IPS-20b (cell line): ENCODE data around the gene CTNNA2.

Experiments used
- H3K27ac ChIP-seq: one replicate; pipeline ENCODE4 v1.5.1; 2013; ENCODE audit warnings: low read length
- H3K27me3 ChIP-seq: 2 replicates; pipeline ENCODE4 v1.6.1; 2013; ENCODE audit warnings: mild to moderate bottlenecking, low read length, inconsistent platforms; ENCODE audit not compliant: insufficient read depth
- H3K36me3 ChIP-seq: 2 replicates; pipeline ENCODE4 v1.6.1; 2013; ENCODE audit warnings: low read depth, mild to moderate bottlenecking, inconsistent platforms, low read length, moderate library complexity; ENCODE audit not compliant: insufficient read depth
- H3K4me1 ChIP-seq: 2 replicates; pipeline ENCODE4 v1.6.1; 2013; ENCODE audit warnings: mild to moderate bottlenecking, control low read depth, inconsistent platforms, low read length, moderate library complexity; ENCODE audit not compliant: insufficient read depth
- H3K4me3 ChIP-seq: 2 replicates; pipeline ENCODE4 v1.5.1; 2013; ENCODE audit warnings: mild to moderate bottlenecking, low read length, inconsistent platforms
- H3K9ac ChIP-seq: 2 replicates; pipeline ENCODE4 v1.6.1; 2013; ENCODE audit warnings: low read depth, mild to moderate bottlenecking, inconsistent platforms, low read length, moderate library complexity
- H3K9me3 ChIP-seq: 2 replicates; pipeline ENCODE4 v1.6.1; 2013; ENCODE audit warnings: mild to moderate bottlenecking, low read depth, low read length, inconsistent platforms; ENCODE audit not compliant: insufficient read depth

The CTNNA2 gene

DNA sequence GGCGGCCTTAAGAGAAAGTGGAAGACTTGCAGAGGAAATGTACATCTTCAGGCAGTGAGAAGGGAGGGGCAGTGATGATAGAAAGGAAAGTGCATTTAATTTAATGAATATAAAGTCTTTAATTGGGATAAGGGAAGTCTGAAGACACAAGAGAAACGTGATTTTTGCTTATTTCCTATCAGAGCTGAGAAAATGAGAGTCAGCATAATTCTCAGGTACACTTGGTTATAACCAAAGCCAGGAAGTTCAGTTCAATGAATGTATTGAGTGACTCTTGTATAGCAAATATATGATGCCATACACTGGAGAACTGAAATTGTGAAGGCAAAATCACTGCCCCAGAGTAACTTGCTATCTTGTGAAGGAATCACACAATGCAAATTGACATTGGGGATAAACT lies 535.4 kb downstream of the CTNNA2 start:
- H3K9ac ChIP-seq: no peak overlapping the region
- H3K9me3 ChIP-seq: no peaks in the 10 kb centered on the region
- no peaks in the 10 kb centered on the region; the same call in 1 of the 2 replicates for H3K4me1 ChIP-seq
- H3K27me3 ChIP-seq: no peaks in the 10 kb centered on the region
- H3K4me3 ChIP-seq: no peak overlapping the region
- no peaks in the 10 kb centered on the region for H3K36me3 ChIP-seq
- no peak overlapping the region for H3K27ac ChIP-seq

DNA sequence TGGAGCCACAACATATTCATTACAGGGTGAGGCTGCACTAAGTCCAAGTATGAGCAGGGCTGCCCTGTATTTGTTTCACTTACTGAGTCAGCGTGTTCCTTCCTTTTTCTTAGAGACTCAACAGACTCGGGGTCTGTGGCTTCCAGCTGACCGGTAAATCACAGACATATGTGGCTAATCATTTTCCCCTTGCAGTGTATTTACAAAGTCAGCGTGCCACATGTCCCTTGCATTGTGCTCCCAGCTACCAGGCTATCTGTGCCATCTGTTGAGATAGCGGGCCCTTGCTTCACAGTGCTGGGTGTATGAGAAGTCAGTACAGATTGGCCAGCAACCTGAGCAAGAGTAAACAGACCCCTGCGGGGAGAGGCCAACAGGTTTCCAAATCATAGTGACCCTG lies 537.4 kb downstream of the CTNNA2 start:
- no peaks in the 10 kb centered on the region for H3K27me3 ChIP-seq
- H3K36me3 ChIP-seq: no peaks in the 10 kb centered on the region
- H3K9ac ChIP-seq: no peak overlapping the region
- H3K27ac ChIP-seq: no peak overlapping the region
- peaks cover 5% of the 10 kb centered on the region; the same call in 1 of the 2 replicates for H3K4me1 ChIP-seq
- H3K9me3 ChIP-seq: no peaks in the 10 kb centered on the region
- no peak overlapping the region for H3K4me3 ChIP-seq

DNA sequence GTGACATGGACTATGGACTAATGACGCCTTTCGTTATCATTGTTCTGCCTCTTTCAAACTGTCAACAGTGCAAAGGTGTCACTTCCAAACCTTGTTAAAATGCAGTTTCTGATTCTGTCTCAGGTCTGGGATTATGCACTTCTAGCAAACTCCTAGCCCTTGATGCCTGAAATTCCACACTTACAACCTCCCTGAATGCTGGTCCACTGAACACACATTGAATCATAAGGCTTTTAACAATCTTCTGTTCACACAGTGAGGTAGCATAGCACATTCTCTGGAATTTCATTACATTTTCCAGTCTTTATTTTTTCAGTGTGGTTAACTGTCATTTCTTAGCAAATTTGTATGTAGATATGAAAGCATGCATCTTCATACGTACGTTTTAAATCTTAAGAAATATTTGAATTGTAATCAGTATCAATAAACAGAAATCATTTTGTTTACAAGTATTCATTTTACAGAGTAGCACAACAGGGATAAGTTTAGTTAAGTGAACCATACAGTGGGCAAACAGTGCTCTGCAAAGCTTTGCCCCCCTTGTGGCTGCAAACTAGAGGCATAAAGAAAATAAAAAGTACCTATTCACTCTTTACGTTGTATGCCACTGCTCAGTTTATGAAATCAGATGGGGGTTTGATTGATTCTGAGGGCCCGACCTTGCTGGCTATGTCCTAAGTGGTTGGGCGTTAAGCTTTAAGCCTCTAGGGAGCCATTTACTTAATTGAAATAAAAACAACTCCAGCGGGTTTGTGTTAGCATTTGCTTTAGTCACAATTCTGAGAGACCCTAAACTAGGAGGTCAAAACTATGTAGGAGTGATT lies 540.9 kb downstream of the CTNNA2 start:
- no peaks in the 10 kb centered on the region for H3K27me3 ChIP-seq
- no peak overlapping the region for H3K4me3 ChIP-seq
- no peaks in the 10 kb centered on the region for H3K36me3 ChIP-seq
- peaks cover 19% of the 10 kb centered on the region; the same call in 1 of the 2 replicates for H3K4me1 ChIP-seq
- H3K9me3 ChIP-seq: no peaks in the 10 kb centered on the region
- H3K9ac ChIP-seq: peak overlapping the region; percentile 19; the same call in 1 of the 2 replicates
- no peak overlapping the region for H3K27ac ChIP-seq

DNA sequence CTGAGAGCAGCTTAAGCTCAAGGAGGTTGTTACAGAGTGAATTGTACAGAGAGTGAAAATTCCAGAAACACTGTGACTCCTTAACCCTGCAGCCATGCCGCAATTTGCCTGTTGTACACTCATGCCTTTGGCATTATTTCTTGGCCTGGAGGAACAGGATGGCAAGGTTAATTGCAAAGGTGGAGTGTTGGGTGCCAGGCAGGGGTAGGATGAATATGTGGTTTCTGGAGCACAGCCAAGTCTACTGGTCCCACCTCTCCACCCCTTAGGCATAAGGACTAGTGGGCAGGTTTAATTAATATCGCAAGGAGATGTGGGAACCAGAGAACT lies 541.5 kb downstream of the CTNNA2 start:
- Histone ChIP-seq H3K36me3 (no peaks in the 10 kb centered on the region), H3K27ac (no peak overlapping the region), H3K4me3 (no peak overlapping the region), H3K9me3 (no peaks in the 10 kb centered on the region), H3K27me3 (no peaks in the 10 kb centered on the region), H3K9ac (peak overlapping the region; percentile 19; the same call in 1 of the 2 replicates), H3K4me1 (peaks cover 25% of the 10 kb centered on the region; the same call in 1 of the 2 replicates)

DNA sequence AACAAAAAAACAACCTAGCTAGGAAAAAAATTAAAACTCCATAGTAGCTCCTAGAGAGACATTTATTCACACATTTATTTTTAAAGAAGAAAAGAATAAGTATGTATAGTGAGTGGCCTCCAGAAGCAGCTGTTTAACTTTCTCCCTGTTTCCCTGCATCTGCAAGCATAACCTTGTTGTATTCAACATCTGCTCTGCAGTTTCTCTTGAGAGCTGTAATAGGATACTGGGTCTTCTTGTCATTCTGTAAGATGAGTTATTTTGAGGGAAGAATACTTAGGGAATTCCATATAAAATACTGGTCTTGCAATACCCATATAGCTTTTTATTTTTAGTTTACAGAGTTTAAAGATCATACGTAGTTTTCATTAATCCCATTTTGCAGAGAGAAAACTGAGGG lies 545.1 kb downstream of the CTNNA2 start:
- Histone ChIP-seq H3K36me3 (no peaks in the 10 kb centered on the region), H3K9ac (no peak overlapping the region), H3K4me1 (peaks cover 26% of the 10 kb centered on the region; the same call in 1 of the 2 replicates), H3K27ac (no peak overlapping the region), H3K4me3 (no peak overlapping the region), H3K27me3 (no peaks in the 10 kb centered on the region), H3K9me3 (no peaks in the 10 kb centered on the region)

DNA sequence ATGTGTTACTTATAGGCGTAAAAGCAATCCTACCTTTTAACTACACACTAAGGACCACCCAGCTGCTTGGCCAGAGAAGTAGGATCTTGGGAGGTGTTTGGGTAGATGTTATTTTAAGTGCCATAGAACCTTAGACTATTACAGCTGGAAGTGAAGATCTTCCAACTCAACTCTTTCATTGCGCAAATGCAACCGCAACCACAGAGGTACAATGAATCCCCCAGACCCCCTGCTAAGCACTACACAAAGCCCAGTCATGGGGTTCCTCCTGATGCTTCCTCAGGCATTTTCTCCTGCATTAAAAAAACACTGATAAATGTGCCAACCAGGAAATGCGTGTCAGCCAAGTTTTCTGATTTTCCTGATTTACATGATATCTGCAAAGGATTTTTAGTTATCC lies 545.7 kb downstream of the CTNNA2 start:
- Histone ChIP-seq H3K4me3 (peak overlapping the region; percentile 14; the same call in 1 of the 2 replicates), H3K4me1 (peaks cover 25% of the 10 kb centered on the region; the same call in 1 of the 2 replicates), H3K9ac (no peak overlapping the region), H3K9me3 (no peaks in the 10 kb centered on the region), H3K27ac (no peak overlapping the region), H3K36me3 (no peaks in the 10 kb centered on the region), H3K27me3 (no peaks in the 10 kb centered on the region)

DNA sequence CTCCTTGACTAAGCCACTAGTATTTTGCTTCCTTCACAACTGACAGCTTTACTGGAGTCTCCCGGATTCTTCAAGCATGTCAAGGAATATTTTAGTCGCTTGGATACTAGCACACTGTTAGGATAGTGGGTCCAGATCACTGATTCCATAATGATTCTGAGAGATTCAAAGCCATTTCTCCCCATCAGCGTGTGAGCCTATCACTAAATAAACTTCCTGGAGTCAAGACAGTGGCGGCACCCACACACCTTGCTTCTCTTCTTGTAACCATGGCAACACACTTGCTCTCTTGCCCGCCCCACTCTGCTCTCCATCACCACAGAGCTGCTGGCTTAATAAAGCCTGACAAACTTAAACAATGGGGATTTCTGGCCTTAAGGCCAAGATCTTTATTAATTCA lies 546.6 kb downstream of the CTNNA2 start:
- no peaks in the 10 kb centered on the region for H3K36me3 ChIP-seq
- peak overlapping the region; percentile 51 for H3K27ac ChIP-seq
- peaks cover 21% of the 10 kb centered on the region; the same call in 1 of the 2 replicates for H3K4me1 ChIP-seq
- H3K27me3 ChIP-seq: no peaks in the 10 kb centered on the region
- H3K4me3 ChIP-seq: no peak overlapping the region
- H3K9me3 ChIP-seq: no peaks in the 10 kb centered on the region
- H3K9ac ChIP-seq: no peak overlapping the region

DNA sequence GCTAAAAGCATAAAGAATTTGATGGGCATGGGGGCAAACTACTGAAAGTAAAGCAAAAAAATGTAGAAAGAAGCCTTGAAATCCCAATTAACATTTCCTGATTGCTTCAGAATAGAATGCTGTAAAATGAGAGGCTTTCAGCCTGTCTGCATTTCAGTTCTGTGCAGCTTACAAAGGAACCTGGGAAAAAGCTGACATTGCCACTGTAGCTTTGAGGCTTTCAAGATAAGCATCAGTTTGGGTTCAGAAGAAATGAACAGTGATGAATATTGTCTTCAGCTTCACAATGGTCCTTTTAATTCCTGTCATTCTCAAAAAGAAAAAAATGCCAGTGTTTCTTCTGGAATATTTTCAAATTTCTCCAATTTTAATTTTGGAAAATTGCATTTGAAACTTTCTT lies 549.0 kb downstream of the CTNNA2 start:
- Histone ChIP-seq H3K9me3 (no peaks in the 10 kb centered on the region), H3K4me1 (peaks cover 21% of the 10 kb centered on the region; the same call in 1 of the 2 replicates), H3K36me3 (no peaks in the 10 kb centered on the region), H3K27me3 (no peaks in the 10 kb centered on the region), H3K27ac (no peak overlapping the region), H3K4me3 (no peak overlapping the region), H3K9ac (no peak overlapping the region)

DNA sequence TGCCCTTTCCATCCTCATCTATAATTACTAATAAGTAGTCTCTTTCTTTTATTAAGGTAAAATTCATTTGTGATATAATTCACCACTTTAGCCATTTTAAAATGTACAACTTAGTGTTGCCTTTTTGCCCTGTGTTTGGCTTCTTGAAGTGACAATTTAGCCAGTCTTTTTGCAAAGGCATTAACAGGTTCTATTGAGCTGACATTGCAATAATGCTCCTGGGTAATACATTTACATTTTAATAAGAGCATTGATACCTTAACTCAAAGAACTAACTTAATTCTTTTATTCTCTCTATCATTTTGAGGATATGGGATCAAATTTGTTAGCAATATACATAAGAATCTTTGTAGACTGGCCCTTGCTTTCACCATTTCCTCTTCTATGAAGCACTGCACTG lies 549.4 kb downstream of the CTNNA2 start:
- H3K9ac ChIP-seq: no peak overlapping the region
- no peaks in the 10 kb centered on the region for H3K9me3 ChIP-seq
- H3K4me1 ChIP-seq: peaks cover 21% of the 10 kb centered on the region; the same call in 1 of the 2 replicates
- H3K4me3 ChIP-seq: no peak overlapping the region
- H3K36me3 ChIP-seq: no peaks in the 10 kb centered on the region
- no peaks in the 10 kb centered on the region for H3K27me3 ChIP-seq
- H3K27ac ChIP-seq: no peak overlapping the region

DNA sequence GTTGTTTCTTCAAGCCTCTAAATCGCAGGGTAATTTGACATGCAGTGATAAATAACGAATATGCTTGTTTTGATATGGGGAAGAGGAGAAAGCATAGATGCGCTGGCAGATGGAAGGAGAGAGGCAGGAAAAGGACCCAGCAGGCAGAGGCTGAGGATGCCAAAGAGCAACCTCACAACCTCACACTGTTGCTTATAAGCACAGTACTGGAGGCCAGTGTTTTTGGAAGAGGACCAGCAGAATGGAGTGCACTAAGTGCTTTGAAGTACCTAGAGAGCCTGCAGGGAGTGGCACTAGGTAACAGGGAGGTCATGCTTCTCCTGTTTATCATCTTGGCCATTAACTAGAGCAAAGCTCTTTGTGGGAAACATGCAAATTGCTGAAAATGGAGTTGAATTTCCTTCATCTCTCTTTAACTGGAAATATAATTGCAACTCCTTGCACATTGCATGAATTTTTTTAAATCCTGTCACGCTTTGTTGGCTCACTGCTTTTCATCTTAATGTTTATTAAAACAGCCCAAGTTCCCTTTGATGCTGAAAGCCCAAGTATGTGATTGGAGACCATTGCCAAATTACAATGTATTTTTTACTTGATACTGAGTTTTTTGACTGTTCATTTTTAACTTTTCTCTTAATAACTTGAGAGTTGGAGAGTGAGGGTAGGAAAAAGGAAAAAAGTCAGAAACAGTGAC lies 555.3 kb downstream of the CTNNA2 start:
- Histone ChIP-seq H3K36me3 (no peaks in the 10 kb centered on the region), H3K27ac (no peak overlapping the region), H3K27me3 (no peaks in the 10 kb centered on the region), H3K9me3 (no peaks in the 10 kb centered on the region), H3K4me3 (no peak overlapping the region), H3K9ac (no peak overlapping the region), H3K4me1 (no peaks in the 10 kb centered on the region)

DNA sequence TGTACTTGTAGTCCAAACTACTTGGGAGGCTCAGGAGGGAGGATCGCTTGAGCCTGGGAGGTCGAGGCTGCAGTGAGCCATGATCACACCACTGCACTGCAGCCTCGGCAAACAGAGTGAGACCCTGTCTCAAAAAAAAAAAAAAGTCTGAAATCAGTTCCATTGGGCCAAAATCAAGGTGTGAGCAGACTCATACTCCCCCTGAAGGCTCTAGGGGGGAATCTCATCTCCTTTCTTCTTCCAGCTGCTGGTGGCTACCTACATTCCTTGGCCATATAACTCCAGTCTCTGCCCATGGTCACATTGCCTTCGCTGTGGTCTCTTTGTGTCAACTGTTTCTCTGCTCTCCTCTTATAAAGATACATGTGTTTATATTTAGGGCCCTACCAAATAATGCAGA lies 557.7 kb downstream of the CTNNA2 start:
- Histone ChIP-seq H3K9ac (no peak overlapping the region), H3K4me1 (no peaks in the 10 kb centered on the region), H3K9me3 (no peaks in the 10 kb centered on the region), H3K27me3 (no peaks in the 10 kb centered on the region), H3K27ac (no peak overlapping the region), H3K36me3 (no peaks in the 10 kb centered on the region), H3K4me3 (no peak overlapping the region)

DNA sequence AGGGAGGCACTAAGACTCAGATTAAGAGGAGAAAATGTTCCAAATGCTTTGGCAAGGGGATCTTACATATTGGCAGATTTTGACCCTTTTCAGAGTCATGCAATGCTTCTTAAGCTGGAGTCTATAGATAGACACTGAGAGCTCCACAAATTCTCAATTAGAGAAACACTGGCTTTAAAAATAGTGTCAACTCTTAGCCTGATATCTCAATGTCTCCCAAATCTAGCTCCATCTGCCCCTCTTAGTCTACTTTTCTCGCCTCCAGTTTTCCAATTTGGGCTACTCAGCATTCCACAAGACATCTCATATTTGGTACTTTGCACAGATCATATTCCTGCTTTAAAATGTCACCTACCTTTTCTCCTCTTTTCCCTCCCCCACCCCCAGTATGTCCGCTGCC lies 559.1 kb downstream of the CTNNA2 start:
- Histone ChIP-seq H3K9ac (no peak overlapping the region), H3K9me3 (no peaks in the 10 kb centered on the region), H3K36me3 (no peaks in the 10 kb centered on the region), H3K27ac (no peak overlapping the region), H3K4me1 (no peaks in the 10 kb centered on the region), H3K4me3 (no peak overlapping the region), H3K27me3 (no peaks in the 10 kb centered on the region)
